K562 (cell line): ENCODE results near the gene B3GAT3. TPM values are rescaled to one million over a fixed set of nuclear protein-coding genes. Genes with fewer than 3 reads are reported as not detected.

Source experiments
- RBFOX2 ChIP-seq: fragments of 200-400 bp; formaldehyde crosslinking; IDR thresholded peaks from 2 replicates; pipeline ENCODE4 v1.6.1; 2017; ENCODE audit warnings: low read depth, mild to moderate bottlenecking, low read length, moderate library complexity
- RBM15 ChIP-seq: fragments of 200-400 bp; formaldehyde crosslinking; IDR thresholded peaks from 2 replicates; pipeline ENCODE4 v1.6.1; 2018; ENCODE audit warnings: mild to moderate bottlenecking, low read length, moderate library complexity; ENCODE audit not compliant: insufficient read depth
- TBL1XR1 ChIP-seq, 2 experiments: IDR thresholded peaks; 2 replicates each; pipeline ENCODE4 v1.6.1; 2012; ENCODE audit warnings: improper control_type of control experiment in 2 of 2, low read length in 2 of 2, mild to moderate bottlenecking in 1 of 2
- ZBTB7A ChIP-seq: IDR thresholded peaks from 2 replicates; pipeline ENCODE4 v1.6.1; 2011; ENCODE audit warnings: low read depth, mild to moderate bottlenecking, low read length, moderate library complexity, borderline replicate concordance; ENCODE audit not compliant: control insufficient read depth
- polyA plus RNA-seq, 8 experiments: library from polyadenylated mRNA; depleted of rRNA in 4 of 8; stranded (reverse) in 5 of 8; unstranded in 3 of 8; fragments of >200 nt; fragmentation: Nextera tagmentation in 2 of 8; fragmentation: Illumina TruSeq in 1 of 8; extraction: Ambion mirVana in 2 of 8; extraction: Trizol in 1 of 8; gene quantifications; 2 replicates each; pipeline versions ENCODE4 v1.2.1 to v1.2.3, GENCODE V29; 2011 to 2014; ENCODE audit warnings: inconsistent platforms in 1 of 8, missing spikeins in 1 of 8
- total RNA-seq, 7 experiments: library from RNA; depleted of rRNA in 6 of 7; stranded (reverse); fragments of >200 nt in 6 of 7; fragmentation: Illumina TruSeq in 2 of 7; extraction: Trizol in 2 of 7; gene quantifications; 2 replicates each; pipeline versions ENCODE4 v1.2.1 to v1.2.3, GENCODE V29; 2011 to 2021; ENCODE audit warnings: low replicate concordance in 1 of 7
- TF ChIP-seq, protein P1 (sequence below): fragments of 200-800 bp; sonication (Bioruptor generic); IDR thresholded peaks from 2 replicates; pipeline ENCODE4 v1.6.1; 2017; ENCODE audit warnings: missing genetic modification characterization, missing compliant biosample characterization

Gene B3GAT3
- total and polyA plus RNA-seq, 9 of the 15 experiments (the other 6 are each of a cell fraction or from before 2014, with no cell fraction given) = 0.30 to 64.0 (median 21.4) TPM

DNA sequence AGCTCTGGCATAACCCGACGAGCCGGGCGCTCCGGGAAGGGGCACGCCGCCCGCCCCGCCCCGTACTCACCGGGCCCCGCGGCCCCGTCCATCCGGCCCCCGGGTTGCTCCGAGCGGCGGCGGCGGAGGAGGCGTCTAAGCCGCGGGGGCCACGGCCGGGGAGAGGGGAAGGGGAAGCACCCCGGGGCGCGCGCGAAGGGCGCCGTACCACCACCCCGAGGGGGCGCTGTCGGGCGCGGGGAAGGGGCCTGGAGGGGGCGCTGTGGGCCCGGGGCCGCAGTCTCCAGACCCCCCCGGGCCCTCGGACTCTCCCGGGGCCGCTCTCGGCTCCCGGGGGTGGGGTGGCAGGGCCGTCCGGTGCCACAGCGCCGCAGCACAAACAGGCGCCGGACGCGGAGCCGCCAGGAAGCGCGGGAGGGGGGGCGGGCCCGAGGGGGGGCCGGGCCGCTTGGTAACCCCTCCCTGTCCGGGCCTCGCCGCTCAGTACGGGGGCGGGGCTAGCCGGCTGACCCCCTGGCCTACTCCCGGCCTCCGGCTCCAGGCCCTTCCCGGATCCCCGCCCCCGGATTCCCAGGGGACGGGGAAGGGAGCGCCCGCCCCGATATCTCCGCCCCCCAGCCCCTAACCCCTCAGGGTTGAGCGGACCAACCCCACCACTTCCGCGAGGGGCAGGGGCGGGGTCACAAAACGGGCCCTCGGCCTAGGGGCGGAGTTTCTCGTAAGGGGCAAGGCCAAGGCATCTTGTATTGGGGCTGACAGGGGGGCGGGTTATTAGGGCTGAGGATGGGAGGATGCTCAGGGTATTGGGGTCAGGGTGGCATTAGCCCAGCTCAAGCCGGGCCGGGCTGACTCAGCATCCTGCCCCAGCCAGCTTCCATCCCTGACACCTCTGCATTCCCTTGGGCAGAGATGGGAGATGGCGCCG, 9.2 kb downstream of the B3GAT3 start, which contains the start of the genes EML3 and ROM1 (continued):
- TF ChIP-seq, protein P1, sequence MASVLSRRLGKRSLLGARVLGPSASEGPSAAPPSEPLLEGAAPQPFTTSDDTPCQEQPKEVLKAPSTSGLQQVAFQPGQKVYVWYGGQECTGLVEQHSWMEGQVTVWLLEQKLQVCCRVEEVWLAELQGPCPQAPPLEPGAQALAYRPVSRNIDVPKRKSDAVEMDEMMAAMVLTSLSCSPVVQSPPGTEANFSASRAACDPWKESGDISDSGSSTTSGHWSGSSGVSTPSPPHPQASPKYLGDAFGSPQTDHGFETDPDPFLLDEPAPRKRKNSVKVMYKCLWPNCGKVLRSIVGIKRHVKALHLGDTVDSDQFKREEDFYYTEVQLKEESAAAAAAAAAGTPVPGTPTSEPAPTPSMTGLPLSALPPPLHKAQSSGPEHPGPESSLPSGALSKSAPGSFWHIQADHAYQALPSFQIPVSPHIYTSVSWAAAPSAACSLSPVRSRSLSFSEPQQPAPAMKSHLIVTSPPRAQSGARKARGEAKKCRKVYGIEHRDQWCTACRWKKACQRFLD (CRISPR knock-in tag) = 0 out of 2 replicates have a peak, but pooled peaks have one; percentile 30
- TF ChIP-seq TBL1XR1 (IDR thresholded peaks at IDR 0.05; ENCODE audit: low read length in 2 of 2) (no peak), RBFOX2 (peak; percentile 59), RBM15 (no peak), ZBTB7A (peak; percentile 94)
